ENCODE measurements around the gene R3HDM4.

R3HDM4 gene

GRCh38 chr19:863315-863620 is 49.8 kb downstream of the R3HDM4 start:
- TF ChIP-seq L3MBTL2 (conservative IDR thresholded peaks at IDR 0.05) (no peak), SUZ12 (IDR thresholded peaks at IDR 0.05) (no peak), FOXA1 (IDR thresholded peaks at IDR 0.05) (no peak), FOXK2 (IDR thresholded peaks at IDR 0.05) (no peak), LEF1 (IDR thresholded peaks at IDR 0.05; ENCODE audit: borderline replicate concordance) (no peak), ELF4 (IDR thresholded peaks at IDR 0.05) (no peak), FOXM1 (IDR thresholded peaks at IDR 0.05; ENCODE audit: borderline replicate concordance) (no peak), SP1 (IDR thresholded peaks at IDR 0.05) (no peak), CTBP1 (IDR thresholded peaks at IDR 0.05; ENCODE audit: borderline replicate concordance) (no peak), TARDBP (IDR thresholded peaks at IDR 0.05) (no peak), PKNOX1 (IDR thresholded peaks at IDR 0.05) (no peak), ZNF384 (IDR thresholded peaks at IDR 0.05) (no peak)
- DNase-seq (ENCODE audit: extremely low spot score): no peak
- POLR2A ChIA-PET: interaction anchor here (1.0 kb wide), 1 partner anchor 68 kb away, joined by 3 read pairs; no protein-coding TSS in a partner anchor
- CTCF ChIA-PET: interaction anchor here (0.6 to 0.7 kb wide), 3 partner anchors 52 to 638 kb away, joined by 3 read pairs; partner anchors contain the start of gene KISS1R

DNA sequence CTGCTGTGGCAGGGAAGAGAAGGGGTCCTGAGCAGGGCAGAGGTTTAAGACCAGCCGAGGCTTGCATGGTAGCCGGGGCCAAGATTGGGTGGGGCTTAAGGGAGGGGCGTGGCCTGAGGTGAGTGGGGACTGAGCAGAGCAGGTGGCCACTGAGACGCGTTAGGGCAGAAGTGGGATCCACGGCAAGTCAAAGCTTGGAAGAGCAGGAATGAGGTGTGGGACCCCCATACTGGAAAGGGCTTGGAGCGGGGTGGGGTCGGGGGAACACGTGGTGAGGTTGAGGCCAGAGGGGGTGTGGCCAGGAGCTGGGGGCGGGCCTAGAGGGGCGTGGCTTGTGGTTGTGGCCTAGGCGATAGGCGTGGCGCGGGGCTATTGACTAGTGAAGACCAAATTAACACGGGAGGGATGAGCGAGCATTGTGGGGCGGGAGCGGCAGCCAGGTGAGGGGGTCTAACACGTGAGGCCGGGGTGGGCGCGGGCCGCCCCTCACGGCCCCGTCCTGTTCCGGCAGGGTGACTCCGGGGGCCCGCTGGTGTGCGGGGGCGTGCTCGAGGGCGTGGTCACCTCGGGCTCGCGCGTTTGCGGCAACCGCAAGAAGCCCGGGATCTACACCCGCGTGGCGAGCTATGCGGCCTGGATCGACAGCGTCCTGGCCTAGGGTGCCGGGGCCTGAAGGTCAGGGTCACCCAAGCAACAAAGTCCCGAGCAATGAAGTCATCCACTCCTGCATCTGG is 50.3 kb downstream of the R3HDM4 start:
- DNase-seq (ENCODE audit: extremely low spot score): peak; percentile 51
- no peak for TF ChIP-seq FOXK2 (IDR thresholded peaks at IDR 0.05)
- no peak for TF ChIP-seq CTBP1 (IDR thresholded peaks at IDR 0.05; ENCODE audit: borderline replicate concordance)
- TF ChIP-seq LEF1 (IDR thresholded peaks at IDR 0.05; ENCODE audit: borderline replicate concordance): no peak
- no peak for TF ChIP-seq FOXA1 (IDR thresholded peaks at IDR 0.05)
- TF ChIP-seq ELF4 (IDR thresholded peaks at IDR 0.05): no peak
- no peak for TF ChIP-seq SUZ12 (IDR thresholded peaks at IDR 0.05)
- no peak for TF ChIP-seq PKNOX1 (IDR thresholded peaks at IDR 0.05)
- no peak for TF ChIP-seq BHLHE40 (IDR thresholded peaks at IDR 0.05; ENCODE audit: borderline replicate concordance)
- no peak for TF ChIP-seq HDGF (IDR thresholded peaks at IDR 0.05; ENCODE audit: borderline replicate concordance)
- POLR2A ChIA-PET: no interaction called here
- CTCF ChIA-PET: no interaction called here

DNA sequence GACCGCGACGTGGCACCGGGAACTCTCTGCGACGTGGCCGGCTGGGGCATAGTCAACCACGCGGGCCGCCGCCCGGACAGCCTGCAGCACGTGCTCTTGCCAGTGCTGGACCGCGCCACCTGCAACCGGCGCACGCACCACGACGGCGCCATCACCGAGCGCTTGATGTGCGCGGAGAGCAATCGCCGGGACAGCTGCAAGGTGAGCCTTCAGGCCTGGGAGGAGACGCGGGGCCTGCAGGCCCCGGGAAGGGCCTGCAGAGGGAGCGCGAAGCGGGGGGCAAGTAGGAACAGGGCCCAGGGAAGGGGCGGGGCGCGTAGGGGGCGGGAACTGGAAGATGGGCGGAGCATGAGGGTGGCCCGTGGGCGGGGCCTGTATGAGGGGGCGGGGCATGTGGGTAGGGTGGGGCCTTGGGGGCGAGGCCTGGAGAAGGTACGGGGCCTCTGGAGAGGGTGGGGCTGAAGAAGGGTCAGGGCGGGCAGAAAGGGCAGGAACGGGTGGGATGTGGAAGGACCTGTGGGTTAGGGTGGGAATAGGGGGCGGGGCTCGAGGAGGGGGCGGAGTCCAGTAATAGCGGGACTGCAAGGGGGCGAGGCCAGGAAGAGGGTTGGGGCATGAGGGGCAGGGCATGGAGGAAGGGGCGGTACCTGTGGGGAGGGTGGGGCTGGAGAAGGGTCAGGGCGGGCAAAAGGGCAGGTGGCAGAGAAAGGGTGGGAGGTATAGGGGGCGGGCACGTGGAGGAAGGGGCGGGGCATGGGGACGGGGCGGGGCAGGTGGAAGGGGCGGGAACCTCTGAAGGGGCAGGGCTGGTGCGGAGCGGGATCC is 51.1 kb downstream of the R3HDM4 start:
- ChIA-PET CTCF (no interaction called here), POLR2A (no interaction called here)
- TF ChIP-seq L3MBTL2 (conservative IDR thresholded peaks at IDR 0.05): peak; percentile 98
- TF ChIP-seq CTBP1 (IDR thresholded peaks at IDR 0.05; ENCODE audit: borderline replicate concordance): 0 out of 2 replicates have a peak, but pooled peaks have one; percentile 50
- TF ChIP-seq FOXA1 (IDR thresholded peaks at IDR 0.05): no peak
- no peak for TF ChIP-seq LEF1 (IDR thresholded peaks at IDR 0.05; ENCODE audit: borderline replicate concordance)
- DNase-seq (ENCODE audit: extremely low spot score): peak; percentile 87

GRCh38 chr19:861141-861755 is 51.8 kb downstream of the R3HDM4 start:
- CTCF ChIA-PET: no interaction called here
- POLR2A ChIA-PET: interaction anchor here (0.7 kb wide), 1 partner anchor 62 kb away, joined by 3 read pairs; no protein-coding TSS in a partner anchor
- TF ChIP-seq FOXA1 (IDR thresholded peaks at IDR 0.05) (no peak), ELF4 (IDR thresholded peaks at IDR 0.05) (no peak), SP1 (IDR thresholded peaks at IDR 0.05) (no peak), TARDBP (IDR thresholded peaks at IDR 0.05) (no peak), HDGF (IDR thresholded peaks at IDR 0.05; ENCODE audit: borderline replicate concordance) (no peak), LEF1 (IDR thresholded peaks at IDR 0.05; ENCODE audit: borderline replicate concordance) (no peak)
- no peak for DNase-seq (ENCODE audit: extremely low spot score)

DNA sequence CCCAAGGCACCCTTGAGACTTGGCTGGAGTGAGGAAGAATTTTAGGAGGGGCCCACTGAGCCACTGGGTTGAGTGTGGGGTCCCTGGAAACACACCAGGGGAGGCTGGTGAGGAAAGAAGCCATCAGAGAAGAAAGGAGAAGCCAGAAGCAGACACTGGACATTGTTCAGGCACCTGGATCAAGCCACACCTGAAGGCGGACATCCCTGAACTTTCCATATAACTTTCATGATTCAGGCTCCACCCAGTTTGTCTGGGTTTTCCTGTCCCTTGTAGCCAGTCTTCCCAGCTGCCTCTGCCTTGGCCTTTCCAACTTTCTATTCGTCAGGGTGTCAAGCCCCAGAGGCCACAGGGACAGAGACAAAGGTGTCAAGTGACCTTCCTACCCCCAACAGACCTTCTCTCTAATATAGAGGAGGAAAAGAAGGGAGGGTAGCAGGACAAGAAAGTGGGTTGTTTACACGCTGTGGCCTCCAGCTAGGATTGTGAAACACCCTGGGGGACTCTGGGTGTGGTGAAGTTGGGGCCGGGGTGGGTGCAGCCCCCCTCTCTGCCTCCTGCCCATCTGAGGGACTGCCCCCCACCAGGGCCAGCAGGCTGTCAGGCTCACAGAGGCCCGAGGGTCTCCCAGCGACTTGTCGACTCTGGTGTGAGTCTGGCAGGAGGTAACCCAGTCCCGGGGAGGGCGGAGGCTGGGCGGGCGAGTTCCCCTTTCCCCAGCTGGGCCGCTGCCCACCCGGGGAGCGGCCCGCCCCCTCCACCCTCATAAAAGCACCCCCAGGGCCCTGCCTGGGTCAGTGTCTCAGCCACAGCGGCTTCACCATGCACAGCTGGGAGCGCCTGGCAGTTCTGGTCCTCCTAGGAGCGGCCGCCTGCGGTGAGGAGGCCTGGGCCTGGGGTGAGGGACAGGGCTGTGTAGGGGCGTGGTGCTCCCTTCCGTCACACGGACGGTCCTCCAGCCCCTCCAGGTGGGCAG is 53.9 kb downstream of the R3HDM4 start, which contains the start of gene CFD:
Gene CFD (plus strand): TSS at position 797 of the 976 bp plus-strand sequence. CDS start 26 bp downstream, at position 823.
- ChIA-PET POLR2A (interaction anchor here (0.8 kb wide), 1 partner anchor 410 kb away, joined by 3 read pairs; the partner anchor contains the start of gene CIRBP), CTCF (interaction anchor here (0.6 to 1.8 kb wide), 2 partner anchors 10 to 71 kb away, joined by 3 to 5 read pairs; no protein-coding TSS in a partner anchor)
- TF ChIP-seq FOXA1 (IDR thresholded peaks at IDR 0.05) (no peak), BHLHE40 (IDR thresholded peaks at IDR 0.05; ENCODE audit: borderline replicate concordance) (no peak), FOXM1 (IDR thresholded peaks at IDR 0.05; ENCODE audit: borderline replicate concordance) (no peak), ARNT (IDR thresholded peaks at IDR 0.05) (no peak), SP1 (IDR thresholded peaks at IDR 0.05) (no peak), CTBP1 (IDR thresholded peaks at IDR 0.05; ENCODE audit: borderline replicate concordance) (no peak)
- DNase-seq (ENCODE audit: extremely low spot score): no peak

DNA sequence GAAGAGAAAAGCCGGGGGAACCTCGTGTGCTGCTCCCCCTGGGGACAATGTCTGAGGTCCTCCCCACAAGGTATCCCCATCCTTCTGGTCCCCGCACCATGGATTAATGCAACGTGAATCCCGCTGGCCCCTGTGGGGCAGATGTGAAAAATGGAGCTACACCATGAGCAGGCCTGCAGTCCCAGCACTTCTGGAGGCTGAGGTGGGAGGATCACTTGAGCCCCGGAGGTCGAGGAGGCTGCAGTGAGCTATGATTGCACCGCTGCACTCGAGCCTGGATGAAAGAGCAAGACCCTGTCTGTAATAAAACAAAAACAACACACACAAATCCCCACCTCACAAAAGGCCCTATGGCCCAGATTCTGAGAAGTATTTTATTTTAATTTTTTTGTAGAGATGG is 54.7 kb downstream of the R3HDM4 start:
- ChIA-PET POLR2A (interaction anchor here (0.8 kb wide), 1 partner anchor 411 kb away, joined by 3 read pairs; the partner anchor contains the start of gene CIRBP), CTCF (interaction anchor here (1.8 kb wide), 1 partner anchor 9 kb away, joined by 5 read pairs; no protein-coding TSS in a partner anchor)
- TF ChIP-seq FOXK2 (IDR thresholded peaks at IDR 0.05) (no peak), L3MBTL2 (conservative IDR thresholded peaks at IDR 0.05) (no peak), LEF1 (IDR thresholded peaks at IDR 0.05; ENCODE audit: borderline replicate concordance) (no peak), FOXM1 (IDR thresholded peaks at IDR 0.05; ENCODE audit: borderline replicate concordance) (no peak), HDGF (IDR thresholded peaks at IDR 0.05; ENCODE audit: borderline replicate concordance) (no peak), ARNT (IDR thresholded peaks at IDR 0.05) (no peak), SP1 (IDR thresholded peaks at IDR 0.05) (no peak), ELF4 (IDR thresholded peaks at IDR 0.05) (no peak), TARDBP (IDR thresholded peaks at IDR 0.05) (no peak), PKNOX1 (IDR thresholded peaks at IDR 0.05) (no peak), BHLHE40 (IDR thresholded peaks at IDR 0.05; ENCODE audit: borderline replicate concordance) (no peak), SUZ12 (IDR thresholded peaks at IDR 0.05) (no peak), ZNF384 (IDR thresholded peaks at IDR 0.05) (no peak), NFRKB (IDR thresholded peaks at IDR 0.05) (no peak), FOXA1 (IDR thresholded peaks at IDR 0.05) (no peak)
- DNase-seq (ENCODE audit: extremely low spot score): no peak

All from HEK293T (cell line).